Keratinocyte (primary cell): ENCODE data around the gene HS3ST3A1. TPM values are rescaled to one million over a fixed set of nuclear protein-coding genes. Genes with fewer than 3 reads are reported as not detected.

ENCODE experiments used
- DNase-seq: peaks from one replicate; pipeline ENCODE4 v3.0.0-alpha.2; 2011; ENCODE audit warnings: low read depth, missing footprints, low spot score
- FAIRE-seq: peaks from 2 replicates; lab custom pipeline; 2011; peaks lifted over from hg19 to GRCh38; lab: Jason Lieb, UNC
- H2AFZ ChIP-seq: 2 replicates; pipeline ENCODE4 v1.6.0; 2012; ENCODE audit warnings: low read length, control low read depth, inconsistent platforms; ENCODE audit not compliant: control insufficient read depth
- H3K27ac ChIP-seq: 2 replicates; pipeline ENCODE4 v1.5.1; 2011; ENCODE audit warnings: low read length; ENCODE audit not compliant: control insufficient read depth, insufficient read depth
- H3K27me3 ChIP-seq: 3 replicates; pipeline ENCODE4 v1.6.0; 2011; ENCODE audit warnings: low read length; ENCODE audit not compliant: control insufficient read depth, insufficient read depth; ENCODE audit errors: extremely low read depth
- H3K36me3 ChIP-seq, 2 experiments: 2 replicates in 1 of 2; 3 replicates in 1 of 2; pipeline ENCODE4 v1.5.1; 2011; ENCODE audit warnings: low read length in 2 of 2, mild to moderate bottlenecking in 1 of 2; ENCODE audit not compliant: control insufficient read depth in 2 of 2, insufficient read depth in 2 of 2; ENCODE audit errors: extremely low read depth in 1 of 2
- H3K4me1 ChIP-seq: 3 replicates; pipeline ENCODE4 v1.5.1; 2011; ENCODE audit warnings: low read length; ENCODE audit not compliant: control insufficient read depth, insufficient read depth; ENCODE audit errors: extremely low read depth
- H3K4me2 ChIP-seq: 3 replicates; pipeline ENCODE4 v1.6.0; 2011; ENCODE audit warnings: low read depth, low read length; ENCODE audit not compliant: control insufficient read depth, insufficient read depth; ENCODE audit errors: extremely low read depth
- H3K4me3 ChIP-seq, 3 experiments: fragments of 200-600 bp in 1 of 3; sonication (generic) in 1 of 3; 2 replicates in 2 of 3; 3 replicates in 1 of 3; pipeline ENCODE4 v1.5.1; 2011 to 2016; ENCODE audit warnings: low read length in 3 of 3, mild to moderate bottlenecking in 3 of 3, control low read depth in 2 of 3, inconsistent platforms in 1 of 3, low read depth in 1 of 3, mixed read lengths in 1 of 3, mixed run types in 1 of 3, moderate library complexity in 1 of 3; ENCODE audit not compliant: control insufficient read depth in 2 of 3, insufficient read depth in 2 of 3; ENCODE audit errors: extremely low read depth in 1 of 3
- H3K79me2 ChIP-seq: 2 replicates; pipeline ENCODE4 v1.6.0; 2012; ENCODE audit warnings: low read length; ENCODE audit not compliant: control insufficient read depth, insufficient read depth
- H3K9ac ChIP-seq: 3 replicates; pipeline ENCODE4 v1.6.0; 2011; ENCODE audit warnings: low read length; ENCODE audit not compliant: control insufficient read depth, insufficient read depth; ENCODE audit errors: extremely low read depth
- H3K9me1 ChIP-seq: 3 replicates; pipeline ENCODE4 v1.6.0; 2011; ENCODE audit warnings: low read length; ENCODE audit not compliant: control insufficient read depth, insufficient read depth; ENCODE audit errors: extremely low read depth
- H3K9me3 ChIP-seq: 2 replicates; pipeline ENCODE4 v1.5.1; 2012; ENCODE audit warnings: low read depth, low read length; ENCODE audit not compliant: control insufficient read depth
- H4K20me1 ChIP-seq: 3 replicates; pipeline ENCODE4 v1.6.0; 2011; ENCODE audit warnings: low read length; ENCODE audit not compliant: control insufficient read depth, insufficient read depth; ENCODE audit errors: extremely low read depth
- EZH2 ChIP-seq: IDR thresholded peaks from one replicate; pipeline ENCODE4 v1.6.1; 2012; ENCODE audit warnings: inconsistent platforms, mild to moderate bottlenecking, low read length, moderate library complexity
- dilution Hi-C: fragments of 300-500 bp; cut with MboI; formaldehyde crosslinking; loops from one replicate; pipeline ENCODE4 v1.7.0; 2020; ENCODE audit warnings: low sequenced_read_pairs; ENCODE audit not compliant: extremely low pct_ligation_motif_present
- polyA plus RNA-seq, 5 experiments: library from polyadenylated mRNA; depleted of rRNA in 3 of 5; stranded (reverse) in 3 of 5; stranded (forward) in 1 of 5; unstranded in 1 of 5; fragments of >200 nt; gene quantifications; 1 replicate in 1 of 5; 2 replicates in 3 of 5; 3 replicates in 1 of 5; pipeline versions ENCODE4 v1.2.1 to v1.2.3, GENCODE V29; 2011 to 2012; ENCODE audit warnings: missing spikeins in 2 of 5, low read depth in 1 of 5, low replicate concordance in 1 of 5
- TF ChIP-seq, protein P1 (sequence below), 3 experiments: IDR thresholded peaks in 1 of 3; conservative IDR thresholded peaks in 1 of 3; optimal IDR thresholded peaks in 1 of 3; 2 replicates in 2 of 3; 3 replicates in 1 of 3; pipeline versions ENCODE3 to v1.5.1; 2011; ENCODE audit warnings: low read length in 3 of 3, mild to moderate bottlenecking in 3 of 3, moderate library complexity in 2 of 3, control low read depth in 1 of 3, inconsistent platforms in 1 of 3; ENCODE audit not compliant: insufficient read depth in 2 of 3; ENCODE audit errors: extremely low read depth in 1 of 3

The HS3ST3A1 gene
- polyA plus RNA-seq, 1 donor (not counting 4 experiments of a cell fraction or from before 2014, with no cell fraction given): 0.04 TPM

GRCh38 chr17:13561606-13562270, 40.0 kb downstream of the HS3ST3A1 start:
- Histone ChIP-seq H3K9ac (no peak overlapping the region), H4K20me1 (no peaks in the 10 kb centered on the region), H3K27me3 (no peaks in the 10 kb centered on the region), H3K4me1 (no peaks in the 10 kb centered on the region), H3K36me3 (no peaks in the 10 kb centered on the region), H3K79me2 (no peaks in the 10 kb centered on the region), H3K4me3 (no peak overlapping the region), H3K27ac (no peak overlapping the region), H3K9me3 (no peaks in the 10 kb centered on the region), H3K9me1 (no peaks in the 10 kb centered on the region), H3K4me2 (no peak overlapping the region), H2AFZ (no peak overlapping the region)
- no peak for FAIRE-seq
- dilution Hi-C loops: no loop called here
- TF ChIP-seq, protein P1, sequence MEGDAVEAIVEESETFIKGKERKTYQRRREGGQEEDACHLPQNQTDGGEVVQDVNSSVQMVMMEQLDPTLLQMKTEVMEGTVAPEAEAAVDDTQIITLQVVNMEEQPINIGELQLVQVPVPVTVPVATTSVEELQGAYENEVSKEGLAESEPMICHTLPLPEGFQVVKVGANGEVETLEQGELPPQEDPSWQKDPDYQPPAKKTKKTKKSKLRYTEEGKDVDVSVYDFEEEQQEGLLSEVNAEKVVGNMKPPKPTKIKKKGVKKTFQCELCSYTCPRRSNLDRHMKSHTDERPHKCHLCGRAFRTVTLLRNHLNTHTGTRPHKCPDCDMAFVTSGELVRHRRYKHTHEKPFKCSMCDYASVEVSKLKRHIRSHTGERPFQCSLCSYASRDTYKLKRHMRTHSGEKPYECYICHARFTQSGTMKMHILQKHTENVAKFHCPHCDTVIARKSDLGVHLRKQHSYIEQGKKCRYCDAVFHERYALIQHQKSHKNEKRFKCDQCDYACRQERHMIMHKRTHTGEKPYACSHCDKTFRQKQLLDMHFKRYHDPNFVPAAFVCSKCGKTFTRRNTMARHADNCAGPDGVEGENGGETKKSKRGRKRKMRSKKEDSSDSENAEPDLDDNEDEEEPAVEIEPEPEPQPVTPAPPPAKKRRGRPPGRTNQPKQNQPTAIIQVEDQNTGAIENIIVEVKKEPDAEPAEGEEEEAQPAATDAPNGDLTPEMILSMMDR (optimal IDR thresholded peaks at IDR 0.05 in 1 of 3, IDR thresholded peaks at IDR 0.05 in 1 of 3, conservative IDR thresholded peaks at IDR 0.05 in 1 of 3; ENCODE audit: extremely low read depth in 1 of 3, insufficient read depth in 2 of 3, low read length in 3 of 3): no peak
- no peak for TF ChIP-seq EZH2
- no peak for DNase-seq

DNA sequence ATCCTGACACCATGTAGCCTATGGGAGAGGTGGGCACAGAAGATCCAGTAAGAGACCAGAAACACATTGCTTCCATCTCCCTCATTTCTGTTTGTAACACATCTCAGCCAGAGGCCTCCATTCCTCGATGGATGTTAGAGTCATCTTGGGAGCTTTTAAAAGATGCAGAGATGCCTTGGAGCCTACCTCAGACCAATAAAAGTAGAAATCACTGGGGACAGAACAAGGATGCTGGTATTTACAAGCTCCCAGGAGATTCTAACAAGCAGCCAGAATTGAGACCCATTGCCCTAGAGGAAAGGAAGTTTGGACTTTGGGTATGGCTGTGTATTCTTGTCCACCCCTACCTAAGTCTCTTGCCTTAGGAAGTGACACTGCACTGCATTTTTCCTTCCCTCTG, 40.8 kb downstream of the HS3ST3A1 start:
- Histone ChIP-seq H3K9ac (no peak overlapping the region), H3K4me3 (no peak overlapping the region), H2AFZ (no peak overlapping the region), H3K9me1 (no peaks in the 10 kb centered on the region), H3K27me3 (no peaks in the 10 kb centered on the region), H4K20me1 (no peaks in the 10 kb centered on the region), H3K36me3 (no peaks in the 10 kb centered on the region), H3K9me3 (no peaks in the 10 kb centered on the region), H3K27ac (no peak overlapping the region), H3K4me2 (no peak overlapping the region), H3K79me2 (no peaks in the 10 kb centered on the region), H3K4me1 (no peaks in the 10 kb centered on the region)
- dilution Hi-C loops: no loop called here
- FAIRE-seq (no peak), DNase-seq (no peak)
- TF ChIP-seq, protein P1 (optimal IDR thresholded peaks at IDR 0.05 in 1 of 3, IDR thresholded peaks at IDR 0.05 in 1 of 3, conservative IDR thresholded peaks at IDR 0.05 in 1 of 3; ENCODE audit: extremely low read depth in 1 of 3, insufficient read depth in 2 of 3, low read length in 3 of 3): no peak
- no peak for TF ChIP-seq EZH2
